ES-I3 (cell line): ENCODE data around the gene PPFIBP1.
"Not testable (repeated sequence)": the region's sequence is repeated elsewhere in the genome, so short reads cannot be mapped to it uniquely, and the experiment has no call there.

Source experiments
- H3K36me3 ChIP-seq: 2 replicates; pipeline ENCODE4 v1.6.1; 2013; ENCODE audit warnings: mild to moderate bottlenecking, low read length, control low read depth, moderate library complexity; ENCODE audit not compliant: insufficient read depth
- H3K4me1 ChIP-seq: 2 replicates; pipeline ENCODE4 v1.6.1; 2013; ENCODE audit warnings: mild to moderate bottlenecking, control low read depth, low read length; ENCODE audit not compliant: insufficient read depth
- H3K9ac ChIP-seq: 2 replicates; pipeline ENCODE4 v1.6.1; 2013; ENCODE audit warnings: low read depth, mild to moderate bottlenecking, low read length, moderate library complexity
- H3K9me3 ChIP-seq: 2 replicates; pipeline ENCODE4 v1.6.1; 2013; ENCODE audit warnings: mild to moderate bottlenecking, low read length, moderate library complexity; ENCODE audit not compliant: control insufficient read depth, insufficient read depth

Gene PPFIBP1

GRCh38 chr12:27542628-27543027 lies 18.6 kb downstream of the PPFIBP1 start:
- Histone ChIP-seq H3K9me3 (no peaks in the 10 kb centered on the region), H3K36me3 (no peaks in the 10 kb centered on the region), H3K9ac (no peak overlapping the region), H3K4me1 (peaks cover 7% of the 10 kb centered on the region; the same call in 1 of the 2 replicates)

DNA sequence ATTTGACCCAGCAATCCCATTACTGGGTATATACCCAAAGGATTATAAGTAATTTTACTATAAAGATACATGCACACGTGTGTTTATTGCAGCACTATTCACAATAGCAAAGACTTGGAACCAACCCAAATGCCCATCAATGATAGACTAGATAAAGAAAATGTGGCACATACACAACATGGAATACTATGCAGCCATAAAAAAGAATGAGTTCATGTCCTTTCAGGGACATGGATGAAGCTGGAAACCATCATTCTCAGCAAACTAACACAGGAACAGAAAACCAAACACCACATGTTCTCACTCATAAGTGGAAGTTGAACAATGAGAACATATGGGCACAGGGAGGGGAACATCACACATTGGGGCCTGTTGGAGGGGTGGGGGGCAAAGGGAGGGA lies 20.9 kb downstream of the PPFIBP1 start:
- not testable (repeated sequence) for H3K9me3 ChIP-seq, H3K9ac ChIP-seq, H3K36me3 ChIP-seq
- peaks cover 11% of the 10 kb centered on the region; the same call in 1 of the 2 replicates for H3K4me1 ChIP-seq

DNA sequence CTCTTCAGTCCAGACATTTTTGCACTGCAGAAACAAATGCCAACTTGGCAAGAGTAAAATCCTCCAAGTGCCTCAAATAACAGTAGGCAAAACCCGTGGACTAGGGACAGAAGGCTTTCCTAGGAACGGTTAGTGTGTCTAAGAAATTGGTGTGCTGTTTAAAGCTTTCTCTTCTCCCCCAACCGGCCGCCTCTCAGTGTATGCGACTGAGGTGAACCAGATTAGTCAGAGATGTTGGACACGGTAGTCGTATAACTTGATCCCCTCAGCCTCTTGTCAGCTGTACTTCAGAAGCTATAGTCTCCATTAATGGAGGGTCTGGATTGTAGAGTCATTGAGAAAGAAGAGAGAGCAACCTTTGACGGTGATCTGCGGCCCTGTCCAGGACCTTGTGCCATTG lies 21.7 kb downstream of the PPFIBP1 start:
- no peak overlapping the region for H3K9ac ChIP-seq
- no peaks in the 10 kb centered on the region for H3K36me3 ChIP-seq
- H3K4me1 ChIP-seq, result peaks cover 11% of the 10 kb centered on the region
- H3K9me3 ChIP-seq, result no peaks in the 10 kb centered on the region

GRCh38 chr12:27547592-27547991 lies 23.6 kb downstream of the PPFIBP1 start:
- H3K4me1 ChIP-seq, result peaks cover 5% of the 10 kb centered on the region
- no peaks in the 10 kb centered on the region for H3K9me3 ChIP-seq

GRCh38 chr12:27548301-27549199 lies 24.5 kb downstream of the PPFIBP1 start:
- no peaks in the 10 kb centered on the region for H3K9me3 ChIP-seq
- H3K9ac ChIP-seq, result no peak overlapping the region
- H3K36me3 ChIP-seq, result no peaks in the 10 kb centered on the region
- peaks cover 4% of the 10 kb centered on the region for H3K4me1 ChIP-seq

More at GRCh38 chr12:27547592-27547991, 23.6 kb downstream of the PPFIBP1 start:
- no peaks in the 10 kb centered on the region for H3K36me3 ChIP-seq
- no peak overlapping the region for H3K9ac ChIP-seq

GRCh38 chr12:27549236-27549800 lies 25.3 kb downstream of the PPFIBP1 start:
- Histone ChIP-seq H3K36me3 (no peaks in the 10 kb centered on the region), H3K4me1 (peaks cover 4% of the 10 kb centered on the region), H3K9me3 (no peaks in the 10 kb centered on the region), H3K9ac (no peak overlapping the region)

DNA sequence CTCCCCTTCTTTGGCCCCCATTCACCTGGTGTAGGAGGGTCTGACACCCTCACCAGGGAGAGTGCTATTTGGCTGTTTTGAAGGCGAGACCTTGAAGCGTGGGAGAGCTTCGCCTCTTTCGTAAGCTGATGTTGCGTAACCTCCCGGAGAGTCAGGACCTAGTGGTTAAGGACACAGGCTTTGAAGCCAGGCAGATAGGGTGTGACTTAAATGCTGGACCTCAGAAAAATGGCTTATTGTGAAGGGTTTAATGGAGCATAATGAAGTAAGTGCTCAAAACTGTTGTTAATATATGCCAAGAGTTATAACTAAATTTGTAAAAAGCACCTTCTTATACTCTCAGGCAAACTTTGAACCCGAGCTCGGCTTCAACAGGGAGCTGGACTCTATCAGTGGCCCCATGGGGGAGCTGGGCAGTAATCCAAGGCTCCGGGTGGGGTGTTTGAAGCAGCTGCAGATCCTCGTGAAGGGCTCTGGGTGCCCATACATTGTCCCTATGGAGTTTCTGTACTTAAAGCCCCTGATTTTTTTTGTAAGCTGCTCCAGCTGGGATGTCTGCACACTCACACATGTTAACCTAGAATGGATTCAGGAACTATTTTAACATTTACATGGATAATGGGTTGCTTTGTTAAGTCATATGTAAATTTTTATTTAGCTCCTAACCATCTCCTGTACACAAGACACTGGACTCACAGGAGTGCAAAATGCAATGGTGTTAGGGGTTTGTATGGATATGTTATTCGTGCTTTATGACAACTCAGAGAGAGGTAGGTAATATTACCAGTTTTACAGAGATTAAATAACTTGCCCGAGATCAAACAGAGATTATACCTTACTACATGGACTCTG lies 26.0 kb downstream of the PPFIBP1 start:
- peaks cover 4% of the 10 kb centered on the region for H3K4me1 ChIP-seq
- no peaks in the 10 kb centered on the region for H3K36me3 ChIP-seq
- no peaks in the 10 kb centered on the region for H3K9me3 ChIP-seq
- no peak overlapping the region for H3K9ac ChIP-seq

DNA sequence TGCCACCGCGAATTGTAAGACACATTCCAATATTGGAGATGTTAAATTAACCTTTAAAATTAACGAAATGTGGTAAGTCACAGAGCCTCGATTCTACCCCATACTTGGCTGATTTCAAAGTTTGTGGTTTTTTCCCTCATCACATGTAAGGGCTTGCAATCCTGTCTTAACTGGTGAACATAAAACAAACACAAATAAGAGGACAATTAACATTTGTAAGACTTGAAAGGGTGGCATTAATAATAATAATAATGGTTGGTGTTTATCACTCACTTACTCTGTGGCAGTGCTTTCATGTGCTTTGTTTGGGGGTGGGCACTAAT lies 26.6 kb downstream of the PPFIBP1 start:
- H3K9ac ChIP-seq, result no peak overlapping the region
- H3K9me3 ChIP-seq, result no peaks in the 10 kb centered on the region
- no peaks in the 10 kb centered on the region for H3K36me3 ChIP-seq
- peaks cover 4% of the 10 kb centered on the region for H3K4me1 ChIP-seq

DNA sequence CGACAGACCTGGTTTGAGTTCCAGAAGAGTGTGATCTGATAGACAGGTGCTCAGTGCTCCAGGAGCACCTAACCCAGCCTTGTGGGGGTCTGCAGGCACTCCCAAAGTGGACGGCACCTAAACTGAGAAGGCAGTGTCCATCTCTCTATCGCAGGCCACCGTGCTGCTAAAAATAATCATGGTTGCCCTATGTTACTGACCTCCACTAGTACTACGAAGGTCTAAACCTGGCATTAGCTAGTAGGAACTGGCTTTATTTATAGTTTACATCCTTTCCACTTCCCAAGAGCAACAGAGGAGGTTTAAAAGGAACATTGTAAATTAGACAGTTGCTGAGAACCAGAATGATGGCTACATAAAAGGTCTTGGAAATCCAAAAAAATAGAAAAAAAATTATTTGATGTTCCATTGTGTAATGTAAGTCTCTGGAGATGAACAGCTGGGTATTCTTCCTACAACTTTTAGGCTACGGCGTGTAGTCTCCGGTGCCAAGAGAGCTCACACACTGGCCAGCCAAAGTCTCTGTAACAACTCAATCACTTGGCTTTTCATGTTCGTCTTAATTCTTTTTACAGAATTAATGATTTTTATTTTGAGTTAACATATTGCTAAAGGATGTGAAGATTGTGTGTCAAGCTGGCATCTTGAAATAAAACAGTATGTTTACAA lies 27.3 kb downstream of the PPFIBP1 start:
- H3K4me1 ChIP-seq, result peaks cover 4% of the 10 kb centered on the region
- H3K9me3 ChIP-seq, result no peaks in the 10 kb centered on the region
- H3K36me3 ChIP-seq, result no peaks in the 10 kb centered on the region
- H3K9ac ChIP-seq, result no peak overlapping the region

GRCh38 chr12:27552235-27552634 lies 28.2 kb downstream of the PPFIBP1 start:
- no peaks in the 10 kb centered on the region for H3K36me3 ChIP-seq
- H3K9ac ChIP-seq, result no peak overlapping the region
- no peaks in the 10 kb centered on the region for H3K9me3 ChIP-seq
- H3K4me1 ChIP-seq, result peaks cover 4% of the 10 kb centered on the region

- Histone ChIP-seq H3K4me1 (peaks cover 4% of the 10 kb centered on the region), H3K9me3 (no peaks in the 10 kb centered on the region), H3K36me3 (no peaks in the 10 kb centered on the region), H3K9ac (no peak overlapping the region)
These were observed 29.0 kb downstream of the PPFIBP1 start for GRCh38 chr12:27552886-27553560.

DNA sequence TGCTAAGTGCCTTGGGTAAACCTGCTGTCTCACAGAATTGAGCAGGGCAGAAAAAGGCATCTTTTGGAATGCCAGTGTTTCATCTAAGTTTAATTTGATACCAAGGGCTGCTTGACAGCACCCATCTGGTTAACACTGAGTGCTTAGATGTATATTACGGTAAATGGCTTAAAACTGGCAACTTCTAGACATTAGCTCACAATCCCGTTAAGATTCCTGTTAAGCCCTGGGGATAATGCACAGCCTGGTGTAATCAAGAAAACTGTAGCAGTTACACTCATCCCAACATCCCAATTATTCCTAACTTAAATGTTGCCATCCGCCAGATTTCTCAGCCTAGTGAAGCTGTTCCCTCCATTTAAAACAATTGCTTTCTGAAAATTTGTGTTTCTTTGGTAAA lies 29.9 kb downstream of the PPFIBP1 start:
- Histone ChIP-seq H3K4me1 (peaks cover 3% of the 10 kb centered on the region), H3K9me3 (no peaks in the 10 kb centered on the region), H3K9ac (no peak overlapping the region), H3K36me3 (no peaks in the 10 kb centered on the region)

- Histone ChIP-seq H3K4me1 (no peaks in the 10 kb centered on the region; the same call in none of the 2 replicates), H3K9me3 (no peaks in the 10 kb centered on the region), H3K9ac (no peak overlapping the region)
These were observed 30.6 kb downstream of the PPFIBP1 start for GRCh38 chr12:27554421-27555186.

More at GRCh38 chr12:27554421-27555186, 30.6 kb downstream of the PPFIBP1 start:
- no peaks in the 10 kb centered on the region for H3K36me3 ChIP-seq
